ENCODE data around the gene APOH.

APOH gene

DNA sequence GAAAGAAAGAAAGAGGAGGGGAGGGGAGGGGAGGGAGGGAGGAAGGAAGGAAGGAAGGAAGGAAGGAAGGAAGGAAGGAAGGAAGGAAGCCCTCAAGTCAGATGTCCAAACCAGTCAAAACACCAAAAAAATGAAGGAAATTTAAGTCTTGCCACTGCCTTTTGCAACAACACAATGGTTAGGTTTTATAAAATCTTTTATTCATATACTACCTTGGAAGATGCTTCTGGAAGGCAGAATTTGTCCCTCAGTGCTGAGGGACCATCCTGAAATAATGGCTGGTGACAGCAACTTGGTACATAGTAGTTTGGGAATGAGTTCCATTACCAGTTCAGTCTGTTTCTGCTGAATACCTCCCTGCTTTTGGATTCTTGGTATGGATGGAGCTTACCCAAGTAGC, 7.9 kb downstream of the APOH start:
- no peaks in the 10 kb centered on the region for H3K4me1 ChIP-seq (ENCODE audit: control insufficient read depth in 2 of 2, insufficient read depth in 2 of 2, low read length in 2 of 2)
- H3K27ac ChIP-seq (ENCODE audit: low read depth in 2 of 2, low read length in 2 of 2) = no peak overlapping the region
- H3K9me3 ChIP-seq (ENCODE audit: control insufficient read depth in 2 of 2, low read length in 2 of 2) = no peaks in the 10 kb centered on the region
- no peak overlapping the region for H3K9ac ChIP-seq (ENCODE audit: low read depth in 1 of 2, low read length in 2 of 2)
- H3K4me3 ChIP-seq (ENCODE audit: low read length in 2 of 2) = no peak overlapping the region
- H3K36me3 ChIP-seq (ENCODE audit: control insufficient read depth in 2 of 2, insufficient read depth in 2 of 2, low read length in 2 of 2) = no peaks in the 10 kb centered on the region
- H3K27me3 ChIP-seq (ENCODE audit: control insufficient read depth in 2 of 2, insufficient read depth in 2 of 2, low read length in 2 of 2) = no peaks in the 10 kb centered on the region

DNA sequence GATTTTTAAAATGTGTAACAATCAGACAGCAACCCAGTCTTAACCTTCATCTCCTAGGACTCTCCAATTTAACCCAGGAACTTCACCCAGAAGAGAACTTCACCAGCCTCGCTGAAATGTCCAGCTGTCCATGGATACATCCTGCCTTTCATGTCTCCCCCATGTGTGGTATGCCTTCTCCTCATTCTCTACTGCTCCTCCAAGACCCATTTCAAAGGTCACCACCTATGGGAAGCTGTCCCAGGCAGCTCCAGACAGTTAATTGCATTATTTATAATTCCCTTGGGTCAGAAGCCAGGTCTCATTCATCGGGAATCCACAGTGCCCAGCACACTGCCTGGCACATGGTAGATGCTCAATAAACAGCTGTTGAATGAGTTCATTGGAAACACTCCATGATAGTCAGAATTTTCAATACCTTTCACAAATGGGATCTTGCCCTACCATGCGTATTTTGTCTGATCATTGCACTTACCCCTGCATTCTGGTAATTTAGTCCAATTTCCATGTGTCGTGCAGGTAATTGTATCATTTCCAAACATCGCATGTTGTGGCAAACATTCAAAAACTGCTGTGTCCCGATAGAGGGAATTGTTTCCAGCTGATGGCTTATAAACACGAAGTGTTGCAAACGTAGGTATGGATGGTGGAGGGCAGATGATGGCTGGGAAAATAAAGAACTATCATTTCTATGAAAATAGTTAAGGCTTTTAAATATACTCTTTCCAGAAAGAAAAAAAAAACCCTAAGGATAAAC, 9.0 kb downstream of the APOH start:
- Histone ChIP-seq H3K4me3 (ENCODE audit: low read length in 2 of 2) (no peak overlapping the region), H3K27me3 (ENCODE audit: control insufficient read depth in 2 of 2, insufficient read depth in 2 of 2, low read length in 2 of 2) (no peaks in the 10 kb centered on the region), H3K36me3 (ENCODE audit: control insufficient read depth in 2 of 2, insufficient read depth in 2 of 2, low read length in 2 of 2) (no peaks in the 10 kb centered on the region), H3K9me3 (ENCODE audit: control insufficient read depth in 2 of 2, low read length in 2 of 2) (no peaks in the 10 kb centered on the region), H3K4me1 (ENCODE audit: control insufficient read depth in 2 of 2, insufficient read depth in 2 of 2, low read length in 2 of 2) (no peaks in the 10 kb centered on the region), H3K27ac (ENCODE audit: low read depth in 2 of 2, low read length in 2 of 2) (no peak overlapping the region), H3K9ac (ENCODE audit: low read depth in 1 of 2, low read length in 2 of 2) (no peak overlapping the region)

GRCh38 chr17:66215529-66215911, 13.7 kb downstream of the APOH start:
- no peak overlapping the region for H3K27ac ChIP-seq (ENCODE audit: low read depth in 2 of 2, low read length in 2 of 2)
- H3K9ac ChIP-seq (ENCODE audit: low read depth in 1 of 2, low read length in 2 of 2) = no peak overlapping the region
- H3K4me3 ChIP-seq (ENCODE audit: low read length in 2 of 2) = no peak overlapping the region
- no peaks in the 10 kb centered on the region for H3K36me3 ChIP-seq (ENCODE audit: control insufficient read depth in 2 of 2, insufficient read depth in 2 of 2, low read length in 2 of 2)
- H3K27me3 ChIP-seq (ENCODE audit: control insufficient read depth in 2 of 2, insufficient read depth in 2 of 2, low read length in 2 of 2) = no peaks in the 10 kb centered on the region
- H3K4me1 ChIP-seq (ENCODE audit: control insufficient read depth in 2 of 2, insufficient read depth in 2 of 2, low read length in 2 of 2) = no peaks in the 10 kb centered on the region
- H3K9me3 ChIP-seq (ENCODE audit: control insufficient read depth in 2 of 2, low read length in 2 of 2) = no peaks in the 10 kb centered on the region

- Histone ChIP-seq H3K9me3 (ENCODE audit: control insufficient read depth in 2 of 2, low read length in 2 of 2) (no peaks in the 10 kb centered on the region), H3K4me1 (ENCODE audit: control insufficient read depth in 2 of 2, insufficient read depth in 2 of 2, low read length in 2 of 2) (no peaks in the 10 kb centered on the region), H3K9ac (ENCODE audit: low read depth in 1 of 2, low read length in 2 of 2) (no peak overlapping the region), H3K27me3 (ENCODE audit: control insufficient read depth in 2 of 2, insufficient read depth in 2 of 2, low read length in 2 of 2) (no peaks in the 10 kb centered on the region), H3K36me3 (ENCODE audit: control insufficient read depth in 2 of 2, insufficient read depth in 2 of 2, low read length in 2 of 2) (no peaks in the 10 kb centered on the region), H3K27ac (ENCODE audit: low read depth in 2 of 2, low read length in 2 of 2) (no peak overlapping the region), H3K4me3 (ENCODE audit: low read length in 2 of 2) (no peak overlapping the region)
Measured at GRCh38 chr17:66214884-66215528, 14.2 kb downstream of the APOH start.

DNA sequence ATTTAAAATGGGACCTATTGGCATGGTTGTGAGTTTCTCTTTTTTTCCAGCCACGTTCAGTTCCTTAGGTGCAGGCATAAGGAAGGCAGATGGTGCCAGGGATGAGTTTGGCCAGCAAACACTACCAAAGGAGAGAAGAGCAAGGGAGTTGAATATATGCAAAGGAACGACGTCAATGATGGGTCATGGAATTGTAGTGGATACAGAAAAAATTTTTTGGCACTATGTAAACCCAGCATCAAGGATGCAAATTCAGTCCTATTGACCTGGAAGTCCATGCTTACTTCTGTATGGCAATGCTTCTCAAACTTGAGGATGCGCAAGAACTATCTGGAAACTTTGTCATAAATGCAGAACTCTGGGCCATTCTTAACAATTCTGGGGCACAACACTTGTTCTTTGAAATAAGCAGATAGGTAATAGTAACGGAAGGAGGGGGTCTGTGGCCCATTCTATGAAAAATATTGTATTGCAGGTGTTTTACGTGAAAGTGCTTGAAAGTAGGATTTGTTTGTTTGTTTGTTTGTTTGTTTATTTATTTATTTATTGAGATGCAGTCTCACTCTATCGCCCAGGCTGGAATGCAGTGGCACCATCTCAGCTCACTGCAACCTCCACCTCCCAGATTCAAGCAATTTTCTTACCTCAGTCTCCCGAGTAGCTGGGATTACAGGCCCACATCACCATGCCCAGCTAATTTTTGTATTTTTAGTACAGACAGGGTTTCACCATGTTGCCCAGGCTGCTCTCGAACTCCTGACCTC, 18.0 kb downstream of the APOH start:
- no peaks in the 10 kb centered on the region for H3K4me1 ChIP-seq (ENCODE audit: control insufficient read depth in 2 of 2, insufficient read depth in 2 of 2, low read length in 2 of 2)
- H3K27ac ChIP-seq (ENCODE audit: low read depth in 2 of 2, low read length in 2 of 2) = no peak overlapping the region
- no peaks in the 10 kb centered on the region for H3K27me3 ChIP-seq (ENCODE audit: control insufficient read depth in 2 of 2, insufficient read depth in 2 of 2, low read length in 2 of 2)

DNA sequence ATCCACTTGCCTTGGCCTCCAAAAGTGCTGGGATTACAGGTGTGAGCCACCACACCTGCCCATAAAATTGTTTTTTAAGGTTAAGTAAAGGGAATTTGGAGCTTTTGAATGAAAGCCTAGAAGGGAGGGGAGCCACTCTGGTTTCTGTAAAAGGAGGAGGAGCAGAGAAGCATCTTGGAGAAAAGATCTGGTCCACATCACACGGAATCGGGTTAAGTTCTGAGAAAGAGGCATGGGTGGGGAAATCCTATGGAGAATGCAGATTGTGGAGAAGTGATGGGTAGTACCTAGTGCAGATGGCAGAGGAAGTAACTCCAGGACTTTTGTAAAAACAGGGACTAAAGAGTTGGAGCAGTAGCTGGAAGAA, 19.0 kb downstream of the APOH start:
- Histone ChIP-seq H3K27ac (ENCODE audit: low read depth in 2 of 2, low read length in 2 of 2) (no peak overlapping the region), H3K27me3 (ENCODE audit: control insufficient read depth in 2 of 2, insufficient read depth in 2 of 2, low read length in 2 of 2) (no peaks in the 10 kb centered on the region), H3K4me1 (ENCODE audit: control insufficient read depth in 2 of 2, insufficient read depth in 2 of 2, low read length in 2 of 2) (no peaks in the 10 kb centered on the region), H3K4me3 (ENCODE audit: low read length in 2 of 2) (no peak overlapping the region), H3K9ac (ENCODE audit: low read depth in 1 of 2, low read length in 2 of 2) (no peak overlapping the region), H3K9me3 (ENCODE audit: control insufficient read depth in 2 of 2, low read length in 2 of 2) (no peaks in the 10 kb centered on the region), H3K36me3 (ENCODE audit: control insufficient read depth in 2 of 2, insufficient read depth in 2 of 2, low read length in 2 of 2) (no peaks in the 10 kb centered on the region)

More for the DNA sequence above, 18.0 kb downstream of the APOH start:
- no peaks in the 10 kb centered on the region for H3K9me3 ChIP-seq (ENCODE audit: control insufficient read depth in 2 of 2, low read length in 2 of 2)
- no peak overlapping the region for H3K9ac ChIP-seq (ENCODE audit: low read depth in 1 of 2, low read length in 2 of 2)
- H3K36me3 ChIP-seq (ENCODE audit: control insufficient read depth in 2 of 2, insufficient read depth in 2 of 2, low read length in 2 of 2) = no peaks in the 10 kb centered on the region
- H3K4me3 ChIP-seq (ENCODE audit: low read length in 2 of 2) = no peak overlapping the region

GRCh38 chr17:66207936-66208335, 21.3 kb downstream of the APOH start:
- Histone ChIP-seq H3K36me3 (ENCODE audit: control insufficient read depth in 2 of 2, insufficient read depth in 2 of 2, low read length in 2 of 2) (no peaks in the 10 kb centered on the region), H3K9me3 (ENCODE audit: control insufficient read depth in 2 of 2, low read length in 2 of 2) (no peaks in the 10 kb centered on the region), H3K4me3 (ENCODE audit: low read length in 2 of 2) (no peak overlapping the region), H3K4me1 (ENCODE audit: control insufficient read depth in 2 of 2, insufficient read depth in 2 of 2, low read length in 2 of 2) (no peaks in the 10 kb centered on the region), H3K27me3 (ENCODE audit: control insufficient read depth in 2 of 2, insufficient read depth in 2 of 2, low read length in 2 of 2) (no peaks in the 10 kb centered on the region), H3K27ac (ENCODE audit: low read depth in 2 of 2, low read length in 2 of 2) (no peak overlapping the region), H3K9ac (ENCODE audit: low read depth in 1 of 2, low read length in 2 of 2) (no peak overlapping the region)

DNA sequence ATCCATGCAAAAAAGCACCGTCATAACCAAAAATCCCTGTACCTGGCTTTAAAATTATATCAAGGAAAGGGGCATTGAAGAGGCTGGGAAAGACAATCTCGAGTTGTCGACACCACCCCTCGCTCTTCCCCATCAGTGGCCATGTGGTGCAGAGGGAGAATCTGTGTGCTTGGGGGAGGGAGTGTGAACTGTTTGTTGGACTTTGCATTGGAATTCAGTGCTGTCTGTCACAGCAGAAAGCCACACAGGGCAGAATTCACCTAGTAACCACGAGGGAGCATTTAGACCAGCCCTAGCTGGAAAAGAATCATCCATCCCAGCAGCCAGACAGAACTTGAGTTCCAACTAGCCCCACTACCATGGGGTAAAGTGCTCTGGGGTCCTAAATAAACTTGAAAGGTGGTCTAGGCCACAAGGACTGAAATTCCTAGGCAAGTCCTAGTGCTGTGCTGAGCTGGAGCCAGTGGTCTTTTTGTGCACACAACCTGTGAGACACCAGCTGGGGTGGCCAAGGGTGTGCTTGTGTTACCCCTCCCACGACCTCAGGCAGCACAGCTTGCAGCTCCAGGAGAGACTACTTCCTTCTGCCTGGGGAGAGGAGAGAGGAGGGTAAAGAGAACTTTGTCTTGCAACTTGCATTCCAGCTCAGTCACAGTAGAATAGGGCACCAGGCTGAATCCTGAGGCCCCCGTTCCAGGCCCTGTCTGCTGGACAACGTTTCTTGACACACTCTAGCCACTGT, 25.8 kb downstream of the APOH start:
- Histone ChIP-seq H3K27me3 (ENCODE audit: control insufficient read depth in 2 of 2, insufficient read depth in 2 of 2, low read length in 2 of 2) (no peaks in the 10 kb centered on the region), H3K4me1 (ENCODE audit: control insufficient read depth in 2 of 2, insufficient read depth in 2 of 2, low read length in 2 of 2) (no peaks in the 10 kb centered on the region), H3K27ac (ENCODE audit: low read depth in 2 of 2, low read length in 2 of 2) (no peak overlapping the region), H3K36me3 (ENCODE audit: control insufficient read depth in 2 of 2, insufficient read depth in 2 of 2, low read length in 2 of 2) (no peaks in the 10 kb centered on the region), H3K9me3 (ENCODE audit: control insufficient read depth in 2 of 2, low read length in 2 of 2) (no peaks in the 10 kb centered on the region), H3K9ac (ENCODE audit: low read depth in 1 of 2, low read length in 2 of 2) (no peak overlapping the region), H3K4me3 (ENCODE audit: low read length in 2 of 2) (no peak overlapping the region)

DNA sequence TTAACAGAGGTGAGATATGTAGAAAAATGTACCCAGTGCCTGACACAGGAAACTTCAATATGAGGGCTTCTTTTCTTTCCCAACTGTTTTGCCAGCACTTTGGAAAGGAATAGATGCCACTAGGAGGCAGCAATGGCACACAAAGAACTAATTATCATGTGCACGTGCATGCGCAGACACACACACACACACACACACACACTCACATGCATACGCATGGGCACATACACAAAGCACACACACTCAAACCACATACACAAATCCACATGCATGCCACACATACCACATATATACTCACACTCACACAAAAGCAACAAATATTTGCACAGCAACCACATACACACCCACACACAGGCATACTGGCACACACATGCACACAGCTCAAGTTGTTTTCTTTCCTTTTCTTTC, 28.5 kb downstream of the APOH start:
- H3K4me3 ChIP-seq (ENCODE audit: low read length in 2 of 2) = no peak overlapping the region
- H3K9me3 ChIP-seq (ENCODE audit: control insufficient read depth in 2 of 2, low read length in 2 of 2) = no peaks in the 10 kb centered on the region
- H3K27me3 ChIP-seq (ENCODE audit: control insufficient read depth in 2 of 2, insufficient read depth in 2 of 2, low read length in 2 of 2) = no peaks in the 10 kb centered on the region
- no peaks in the 10 kb centered on the region for H3K4me1 ChIP-seq (ENCODE audit: control insufficient read depth in 2 of 2, insufficient read depth in 2 of 2, low read length in 2 of 2)
- no peaks in the 10 kb centered on the region for H3K36me3 ChIP-seq (ENCODE audit: control insufficient read depth in 2 of 2, insufficient read depth in 2 of 2, low read length in 2 of 2)
- H3K9ac ChIP-seq (ENCODE audit: low read depth in 1 of 2, low read length in 2 of 2) = no peak overlapping the region
- no peak overlapping the region for H3K27ac ChIP-seq (ENCODE audit: low read depth in 2 of 2, low read length in 2 of 2)

GRCh38 chr17:66198242-66198641, 31.0 kb downstream of the APOH start:
- no peak overlapping the region for H3K9ac ChIP-seq (ENCODE audit: low read depth in 1 of 2, low read length in 2 of 2)
- H3K27me3 ChIP-seq (ENCODE audit: control insufficient read depth in 2 of 2, insufficient read depth in 2 of 2, low read length in 2 of 2) = no peaks in the 10 kb centered on the region
- no peaks in the 10 kb centered on the region for H3K36me3 ChIP-seq (ENCODE audit: control insufficient read depth in 2 of 2, insufficient read depth in 2 of 2, low read length in 2 of 2)

More at GRCh38 chr17:66198242-66198641, 31.0 kb downstream of the APOH start:
- no peak overlapping the region for H3K27ac ChIP-seq (ENCODE audit: low read depth in 2 of 2, low read length in 2 of 2)
- no peak overlapping the region for H3K4me3 ChIP-seq (ENCODE audit: low read length in 2 of 2)
- H3K9me3 ChIP-seq (ENCODE audit: control insufficient read depth in 2 of 2, low read length in 2 of 2) = no peaks in the 10 kb centered on the region
- H3K4me1 ChIP-seq (ENCODE audit: control insufficient read depth in 2 of 2, insufficient read depth in 2 of 2, low read length in 2 of 2) = no peaks in the 10 kb centered on the region
